NK-92 treated with Interleukin-12 subunit alpha and Interleukin-12 subunit beta, amount 100 ng/mL, for 24 hours (cell line): Measurements from ENCODE around the gene AFG1L.
"Not testable (repeated sequence)": the region's sequence is repeated elsewhere in the genome, so short reads cannot be mapped to it uniquely, and the experiment has no call there.

Experiments
- DNase-seq: peaks from one replicate; lab custom pipeline; 2025; lab: John Stamatoyannopoulos, UW

Gene AFG1L

GRCh38 chr6:108416047-108416833 lies 121.4 kb downstream of the AFG1L start:
- DNase-seq: not testable (repeated sequence)

DNA sequence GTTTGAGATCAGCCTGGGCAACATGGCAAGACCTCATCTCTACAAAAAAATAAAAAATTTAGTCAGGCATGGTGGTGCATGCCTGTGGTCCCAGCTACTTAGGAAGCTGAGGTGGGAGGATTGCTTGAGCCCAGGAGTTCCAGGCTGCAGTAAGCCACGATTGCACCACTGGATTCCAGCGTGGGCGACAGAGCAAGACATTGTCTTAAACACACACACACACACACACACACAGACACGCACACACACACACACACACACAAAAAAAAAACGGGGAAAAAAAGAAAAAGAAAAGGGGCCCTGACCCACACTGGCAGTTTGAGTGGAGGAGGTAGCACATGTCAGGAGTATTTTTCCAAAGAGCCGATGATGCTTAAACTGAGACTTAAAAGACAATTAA lies 122.2 kb downstream of the AFG1L start:
- DNase-seq: no peak

GRCh38 chr6:108419474-108419873 lies 124.6 kb downstream of the AFG1L start:
- DNase-seq: no peak

DNA sequence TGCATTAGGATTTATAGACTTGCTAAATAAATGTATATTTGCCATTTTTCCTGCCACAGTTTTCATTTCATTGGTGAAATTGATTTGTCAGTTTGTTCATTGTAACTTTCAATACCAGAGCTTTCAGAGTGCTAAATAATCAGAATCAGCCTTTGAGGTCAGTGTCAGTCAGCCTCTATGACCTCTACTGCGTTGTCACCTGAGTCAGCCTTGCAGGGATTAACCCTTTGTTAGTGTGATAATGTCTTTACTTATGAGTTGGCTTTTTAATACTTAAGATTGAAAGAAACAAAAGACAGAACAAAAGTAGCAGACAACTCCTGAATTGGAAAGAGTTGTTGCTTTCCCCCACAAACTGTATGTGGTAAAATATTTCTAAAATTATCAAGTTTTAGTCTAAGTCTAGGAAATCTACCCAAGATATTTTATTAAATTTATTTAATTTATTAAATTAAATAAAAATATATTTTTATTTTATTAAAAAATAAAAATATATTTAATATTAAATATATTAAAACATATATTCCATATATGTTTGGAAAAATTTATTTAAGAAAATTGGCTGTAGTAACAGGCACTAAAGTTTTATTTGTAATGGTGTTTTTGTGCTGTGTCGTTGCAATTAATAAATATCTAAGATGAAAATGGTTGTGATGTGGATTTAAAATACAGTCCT lies 125.2 kb downstream of the AFG1L start:
- DNase-seq: no peak

GRCh38 chr6:108421366-108421765 lies 126.5 kb downstream of the AFG1L start:
- DNase-seq: no peak

GRCh38 chr6:108423982-108424705 lies 129.3 kb downstream of the AFG1L start:
- no peak for DNase-seq

GRCh38 chr6:108425428-108425827 lies 130.6 kb downstream of the AFG1L start:
- no peak for DNase-seq

DNA sequence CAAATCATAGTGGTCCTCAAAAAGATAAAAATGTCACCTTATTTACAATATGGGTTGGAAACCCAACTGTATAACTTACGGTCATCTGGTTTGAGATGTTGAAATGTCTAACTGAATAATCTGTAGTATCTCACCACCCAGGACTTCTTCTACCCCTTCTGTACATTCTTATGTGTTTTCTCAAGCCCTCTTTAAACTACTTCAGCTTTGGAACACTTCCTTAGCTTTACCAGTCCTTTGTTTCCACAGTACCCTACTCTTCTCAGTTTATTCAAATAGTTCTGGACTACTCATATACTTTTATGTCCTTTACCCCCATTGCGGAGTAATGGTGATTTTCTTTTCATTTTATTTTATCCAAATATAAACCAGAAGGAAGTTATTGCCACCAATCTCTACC lies 137.3 kb downstream of the AFG1L start:
- no peak for DNase-seq

DNA sequence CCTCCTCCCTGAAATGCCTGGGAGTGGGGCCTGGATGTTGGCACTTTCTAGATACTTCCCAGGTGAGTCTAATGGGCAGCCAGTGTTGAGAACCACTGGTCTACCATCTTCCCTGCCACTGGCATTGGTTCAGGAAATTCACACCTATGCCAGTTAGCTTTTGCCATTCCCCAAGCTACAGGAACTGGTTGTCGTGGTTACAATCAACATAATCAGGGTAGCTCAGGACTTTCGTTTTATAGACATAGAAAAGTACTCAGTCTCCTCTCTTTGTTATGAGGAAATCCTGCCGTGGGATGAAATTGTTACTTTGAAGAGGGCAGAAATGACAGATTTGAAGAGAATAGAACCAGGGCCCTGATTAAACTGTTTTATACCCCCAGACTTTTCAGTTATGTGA lies 137.9 kb downstream of the AFG1L start:
- no peak for DNase-seq

- DNase-seq: no peak
Measured at GRCh38 chr6:108434222-108434621, 139.4 kb downstream of the AFG1L start.

GRCh38 chr6:108435391-108435790 lies 140.5 kb downstream of the AFG1L start:
- no peak for DNase-seq

GRCh38 chr6:108436771-108437170 lies 141.9 kb downstream of the AFG1L start:
- no peak for DNase-seq

- no peak for DNase-seq
Measured at GRCh38 chr6:108437821-108438220, 143.0 kb downstream of the AFG1L start.

DNA sequence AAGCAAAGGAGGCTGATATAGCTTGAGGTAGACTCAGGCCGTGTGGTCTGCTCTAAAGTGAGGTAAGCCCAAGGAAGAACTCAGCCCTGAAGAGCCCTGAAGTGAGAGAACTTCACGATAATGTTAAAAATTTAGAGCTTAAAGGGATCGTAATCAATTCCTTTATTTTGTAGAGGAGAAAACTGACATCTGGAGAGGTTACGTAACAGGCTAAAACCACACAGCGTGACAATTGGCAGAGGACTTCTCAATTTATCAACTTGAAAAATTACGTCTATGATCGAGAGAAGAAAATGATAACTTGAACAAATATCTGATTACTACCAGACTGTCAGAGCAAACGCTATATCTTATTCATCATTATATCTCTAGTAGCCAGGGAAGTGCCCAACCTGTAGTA lies 144.1 kb downstream of the AFG1L start:
- no peak for DNase-seq

GRCh38 chr6:108441141-108441540 lies 146.3 kb downstream of the AFG1L start:
- DNase-seq: no peak

DNA sequence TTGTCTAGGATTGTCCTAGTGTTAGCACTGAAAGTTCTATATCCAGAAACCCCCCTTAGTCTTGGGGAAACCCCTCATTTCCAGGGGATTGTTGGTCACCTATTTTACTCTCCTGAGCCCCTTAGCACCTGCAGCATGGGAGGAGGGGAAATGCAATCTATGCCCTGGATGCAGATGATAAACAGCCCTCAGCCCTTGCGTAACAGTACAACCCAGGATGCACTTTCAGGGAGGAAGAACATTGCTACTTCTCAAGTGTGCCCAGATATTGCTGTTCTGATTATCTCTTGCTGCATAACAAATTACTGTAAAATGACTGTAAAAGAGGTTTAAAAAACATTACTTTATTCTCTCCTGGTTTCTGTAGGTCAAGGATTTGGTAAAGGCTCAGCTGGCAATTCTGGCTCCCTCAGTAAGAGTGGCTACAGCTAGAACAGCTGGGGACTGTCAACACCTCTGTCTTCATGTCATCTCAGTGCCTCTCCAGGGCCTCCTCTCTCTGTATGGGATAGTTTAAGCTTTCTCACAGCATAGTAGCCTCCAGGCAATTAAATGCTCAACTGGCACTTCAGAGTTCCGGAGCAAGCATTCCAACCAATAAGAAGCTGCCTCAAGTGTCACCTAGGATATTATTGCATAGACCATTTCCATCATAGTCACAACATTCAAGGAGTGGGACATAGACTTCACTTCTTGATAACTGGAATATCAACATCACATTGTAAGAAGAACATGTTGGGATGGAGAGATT lies 148.1 kb downstream of the AFG1L start:
- no peak for DNase-seq

- DNase-seq: no peak
Measured at GRCh38 chr6:108446629-108447150, 151.8 kb downstream of the AFG1L start.

- no peak for DNase-seq
Measured at GRCh38 chr6:108448481-108448880, 153.6 kb downstream of the AFG1L start.

DNA sequence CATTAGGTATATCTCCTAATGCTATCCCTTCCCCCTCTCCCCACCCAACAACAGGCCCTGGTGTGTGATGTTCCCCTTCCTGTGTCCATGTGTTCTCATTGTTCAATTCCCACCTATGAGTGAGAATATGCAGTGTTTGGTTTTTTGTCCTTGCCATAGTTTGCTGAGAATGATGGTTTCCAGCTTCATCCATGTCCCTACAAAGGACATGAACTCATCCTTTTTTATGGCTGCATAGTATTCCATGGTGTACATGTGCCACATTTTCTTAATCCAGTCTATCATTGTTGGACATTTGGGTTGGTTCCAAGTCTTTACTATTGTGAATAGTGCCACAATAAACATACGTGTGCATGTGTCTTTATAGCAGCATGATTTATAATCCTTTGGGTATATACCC lies 154.9 kb downstream of the AFG1L start:
- not testable (repeated sequence) for DNase-seq

GRCh38 chr6:108451816-108452215 lies 157.0 kb downstream of the AFG1L start:
- DNase-seq: no peak

GRCh38 chr6:108452711-108453195 lies 157.9 kb downstream of the AFG1L start:
- DNase-seq: no peak
